Ectodermal cell (in vitro differentiated cells): ENCODE results near the gene C22orf42.
"Not testable (repeated sequence)": the region's sequence is repeated elsewhere in the genome, so short reads cannot be mapped to it uniquely, and the experiment has no call there.

ENCODE experiments used
- H3K27ac ChIP-seq: 2 replicates; pipeline ENCODE4 v1.7.0; 2013; ENCODE audit warnings: mild to moderate bottlenecking, low read depth, low read length; ENCODE audit not compliant: insufficient read depth, poor library complexity, severe bottlenecking
- H3K27me3 ChIP-seq: 2 replicates; pipeline ENCODE4 v1.7.0; 2013; ENCODE audit warnings: mild to moderate bottlenecking, low read length; ENCODE audit not compliant: insufficient read depth, control insufficient read depth, poor library complexity, severe bottlenecking
- H3K36me3 ChIP-seq: one replicate; pipeline ENCODE4 v1.7.0; 2013; ENCODE audit warnings: low read length; ENCODE audit not compliant: control insufficient read depth, insufficient read depth
- H3K4me1 ChIP-seq: one replicate; pipeline ENCODE4 v1.7.0; 2013; ENCODE audit warnings: low read length; ENCODE audit not compliant: control insufficient read depth, insufficient read depth
- H3K4me3 ChIP-seq: 2 replicates; pipeline ENCODE4 v1.7.0; 2013; ENCODE audit warnings: low read depth, low read length, control low read depth; ENCODE audit not compliant: insufficient read depth
- H3K9me3 ChIP-seq: 2 replicates; pipeline ENCODE4 v1.7.0; 2013; ENCODE audit warnings: mild to moderate bottlenecking, low read length, moderate library complexity; ENCODE audit not compliant: control insufficient read depth
- WGBS, 2 experiments: methylation state at CpG; one replicate each; pipeline ENCODE4 v1.1.7; 2013; ENCODE audit warnings: missing lambda C conversion rate in 2 of 2; 5-methylcytosine and 5-hydroxymethylcytosine counted together

C22orf42 gene

DNA sequence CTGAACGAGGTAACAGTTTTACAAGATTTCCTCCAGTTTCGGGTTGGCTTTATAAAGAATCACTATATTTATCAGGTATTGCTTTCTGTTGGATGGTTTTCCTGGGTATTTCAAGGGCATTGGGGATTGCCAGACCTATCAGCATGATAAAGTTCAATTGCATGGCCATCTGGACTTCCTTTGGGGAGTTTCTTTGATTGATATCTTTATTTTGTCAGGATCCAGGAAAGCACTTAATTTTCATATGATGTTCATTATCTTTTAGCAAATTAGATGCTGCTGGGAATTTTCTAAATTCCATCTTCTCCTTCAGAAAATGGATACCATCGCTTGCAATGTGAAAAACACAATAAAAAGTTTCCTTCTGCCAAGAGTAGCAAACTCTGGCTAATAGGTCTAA lies 24.5 kb upstream of the C22orf42 start:
- H3K27ac ChIP-seq: no peak overlapping the region
- H3K4me3 ChIP-seq: no peak overlapping the region
- H3K36me3 ChIP-seq: no peaks in the 10 kb centered on the region
- WGBS, 2 experiments: 85 to 100% methylated on average over 3 of the region's 3 CpGs
- H3K9me3 ChIP-seq: no peaks in the 10 kb centered on the region
- no peaks in the 10 kb centered on the region for H3K27me3 ChIP-seq
- no peaks in the 10 kb centered on the region for H3K4me1 ChIP-seq

DNA sequence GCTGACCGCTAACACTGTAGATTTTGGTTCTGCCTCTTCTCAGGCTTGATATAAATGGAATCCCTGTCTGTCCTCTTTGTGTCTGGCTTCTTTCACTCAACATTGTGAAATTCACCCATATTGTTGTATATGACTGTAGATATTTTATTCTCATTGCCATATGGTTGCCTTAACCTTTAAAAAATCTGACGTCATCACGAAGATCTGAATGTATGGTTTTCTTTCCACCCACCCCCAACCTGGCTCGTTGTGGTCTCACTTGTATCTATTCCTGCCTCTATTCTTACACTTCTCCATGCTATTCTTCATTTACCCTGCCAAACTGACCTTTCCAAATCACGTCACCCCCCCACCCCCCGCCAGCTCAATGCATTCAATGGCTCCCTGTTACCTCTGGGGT lies 21.9 kb upstream of the C22orf42 start:
- no peaks in the 10 kb centered on the region for H3K36me3 ChIP-seq
- no peak overlapping the region for H3K27ac ChIP-seq
- H3K4me1 ChIP-seq: no peaks in the 10 kb centered on the region
- no peaks in the 10 kb centered on the region for H3K9me3 ChIP-seq
- no peak overlapping the region for H3K4me3 ChIP-seq
- 92% methylated on average over 5 of the region's 6 CpGs for WGBS, 2 experiments
- peaks cover 25% of the 10 kb centered on the region for H3K27me3 ChIP-seq

DNA sequence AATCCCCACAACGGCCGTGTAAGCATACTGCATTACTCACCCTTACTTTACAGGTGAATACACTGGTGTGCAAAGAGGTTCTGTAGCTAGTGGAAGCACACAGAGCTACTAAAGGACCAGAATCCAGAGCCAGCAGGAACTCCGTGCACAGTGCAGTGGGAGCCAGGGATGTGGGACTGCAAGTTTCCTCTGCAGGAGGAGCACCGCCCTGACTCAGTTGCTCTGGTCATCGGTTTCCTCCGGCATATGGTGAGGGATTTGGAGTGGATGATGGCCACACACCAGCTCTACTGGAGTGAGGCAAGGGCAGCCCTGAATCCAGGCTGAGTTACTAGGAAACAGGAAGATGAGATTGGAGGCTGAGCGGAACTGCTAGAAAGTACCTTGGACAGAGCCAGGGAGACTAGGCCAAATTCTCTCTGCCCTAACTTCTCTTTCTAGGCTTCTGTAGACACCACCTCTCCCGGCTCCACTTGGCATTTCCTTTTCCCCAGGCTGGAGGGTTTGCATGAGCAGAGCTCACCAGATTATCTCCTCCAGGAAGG lies 18.2 kb upstream of the C22orf42 start:
- no peak overlapping the region for H3K27ac ChIP-seq
- no peaks in the 10 kb centered on the region for H3K36me3 ChIP-seq
- WGBS, 2 experiments: 89 to 92% methylated on average over 8 of the region's 8 CpGs
- no peaks in the 10 kb centered on the region for H3K9me3 ChIP-seq
- H3K4me1 ChIP-seq: no peaks in the 10 kb centered on the region
- peaks cover 41% of the 10 kb centered on the region for H3K27me3 ChIP-seq
- H3K4me3 ChIP-seq: no peak overlapping the region

DNA sequence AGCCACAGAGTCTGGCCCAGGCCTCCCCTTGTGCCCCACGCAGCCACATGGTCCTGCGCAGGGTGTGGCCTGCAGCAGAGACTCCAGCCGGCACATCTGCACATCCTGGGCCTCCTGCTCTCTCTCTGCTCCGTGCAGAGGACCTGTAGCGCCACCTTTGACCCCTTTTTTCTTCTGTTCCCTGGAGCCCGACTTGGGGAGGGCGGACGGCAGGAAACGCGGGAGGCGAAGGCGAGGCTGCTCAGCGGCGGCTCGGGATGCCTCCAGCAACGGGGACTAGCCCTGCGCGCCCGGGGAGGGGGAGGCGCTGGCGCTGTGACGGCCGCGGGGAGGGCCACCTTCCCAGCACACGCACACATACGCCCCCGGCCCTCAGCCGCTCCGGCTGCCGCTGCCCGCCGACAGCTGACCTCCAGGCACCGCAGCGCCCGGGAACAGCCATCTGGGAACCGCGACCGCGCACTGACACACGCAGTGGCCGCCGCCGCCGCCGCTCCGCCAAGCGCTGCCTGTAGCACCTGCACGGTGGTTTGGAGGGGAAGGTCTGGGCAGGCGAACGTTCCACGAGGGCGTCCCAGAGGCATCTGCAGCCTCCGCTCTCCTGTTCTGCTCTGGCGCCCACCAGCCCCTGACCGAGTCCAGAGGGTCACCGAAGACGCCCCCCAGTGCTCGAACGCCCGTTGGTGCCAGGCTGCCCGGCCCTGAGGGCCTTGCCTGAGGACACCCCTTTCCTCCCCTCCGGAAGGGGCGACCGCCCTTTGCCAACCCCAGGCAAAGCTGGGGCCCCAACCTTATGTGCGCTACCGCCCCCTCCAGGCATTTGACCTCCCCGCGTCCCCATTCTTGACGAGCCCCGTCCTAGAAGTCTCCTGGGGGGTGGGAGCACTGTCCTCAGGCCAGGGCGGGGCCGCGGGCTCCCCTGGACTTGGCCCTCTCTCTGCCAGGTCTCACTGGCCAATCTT lies 16.9 kb upstream of the C22orf42 start:
- Histone ChIP-seq H3K4me3 (peak overlapping the region; percentile 27), H3K27ac (no peak overlapping the region), H3K4me1 (no peaks in the 10 kb centered on the region), H3K36me3 (no peaks in the 10 kb centered on the region), H3K9me3 (no peaks in the 10 kb centered on the region), H3K27me3 (peaks cover 41% of the 10 kb centered on the region)
- 6 to 7% methylated on average over 73 of the region's 73 CpGs for WGBS, 2 experiments

DNA sequence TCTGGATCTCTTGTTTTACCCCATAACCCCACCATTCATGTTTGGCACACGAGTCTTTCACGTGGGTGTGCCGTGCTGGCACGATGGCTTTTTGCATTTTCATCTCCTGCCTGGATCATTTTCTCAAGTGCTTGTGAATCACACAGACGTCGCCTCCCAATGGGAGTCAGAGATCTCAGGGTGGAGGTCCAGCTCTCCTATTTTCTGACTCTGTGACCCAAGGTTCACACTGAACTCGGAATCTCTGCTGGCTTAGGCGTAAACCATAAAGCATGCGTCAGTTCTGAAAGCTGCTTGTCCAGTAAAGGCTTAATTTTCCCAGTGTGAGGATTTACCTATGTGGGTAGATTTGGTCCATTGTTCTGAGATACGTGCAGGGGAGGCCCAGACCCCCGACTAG lies 16.0 kb upstream of the C22orf42 start:
- no peak overlapping the region for H3K27ac ChIP-seq
- no peaks in the 10 kb centered on the region for H3K4me1 ChIP-seq
- 90 to 93% methylated on average over 11 of the region's 11 CpGs for WGBS, 2 experiments
- H3K27me3 ChIP-seq: peaks cover 41% of the 10 kb centered on the region
- no peaks in the 10 kb centered on the region for H3K36me3 ChIP-seq
- no peaks in the 10 kb centered on the region for H3K9me3 ChIP-seq
- H3K4me3 ChIP-seq: no peak overlapping the region

DNA sequence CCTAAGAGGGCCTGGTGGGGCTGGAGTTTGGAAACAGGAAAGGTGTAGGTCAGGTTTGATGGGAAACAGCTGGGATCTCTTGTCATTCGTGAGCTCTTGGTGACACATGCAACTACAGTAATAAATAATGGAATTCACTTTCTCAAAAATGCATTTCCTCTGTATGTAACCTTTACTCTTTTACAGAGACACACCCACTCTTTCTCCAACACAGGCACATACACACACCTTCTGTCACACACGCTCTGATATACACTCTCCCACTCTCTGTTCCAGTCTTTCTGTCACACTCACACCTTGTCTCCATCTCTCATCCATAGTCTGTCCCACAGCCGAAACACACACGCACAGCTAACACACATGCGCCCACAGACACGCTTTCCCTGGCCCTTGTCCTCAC lies 6.6 kb upstream of the C22orf42 start:
- Histone ChIP-seq H3K27ac (no peak overlapping the region), H3K36me3 (no peaks in the 10 kb centered on the region), H3K9me3 (no peaks in the 10 kb centered on the region), H3K4me1 (no peaks in the 10 kb centered on the region), H3K4me3 (no peak overlapping the region), H3K27me3 (no peaks in the 10 kb centered on the region)
- 85 to 90% methylated on average over 6 of the region's 6 CpGs for WGBS, 2 experiments

DNA sequence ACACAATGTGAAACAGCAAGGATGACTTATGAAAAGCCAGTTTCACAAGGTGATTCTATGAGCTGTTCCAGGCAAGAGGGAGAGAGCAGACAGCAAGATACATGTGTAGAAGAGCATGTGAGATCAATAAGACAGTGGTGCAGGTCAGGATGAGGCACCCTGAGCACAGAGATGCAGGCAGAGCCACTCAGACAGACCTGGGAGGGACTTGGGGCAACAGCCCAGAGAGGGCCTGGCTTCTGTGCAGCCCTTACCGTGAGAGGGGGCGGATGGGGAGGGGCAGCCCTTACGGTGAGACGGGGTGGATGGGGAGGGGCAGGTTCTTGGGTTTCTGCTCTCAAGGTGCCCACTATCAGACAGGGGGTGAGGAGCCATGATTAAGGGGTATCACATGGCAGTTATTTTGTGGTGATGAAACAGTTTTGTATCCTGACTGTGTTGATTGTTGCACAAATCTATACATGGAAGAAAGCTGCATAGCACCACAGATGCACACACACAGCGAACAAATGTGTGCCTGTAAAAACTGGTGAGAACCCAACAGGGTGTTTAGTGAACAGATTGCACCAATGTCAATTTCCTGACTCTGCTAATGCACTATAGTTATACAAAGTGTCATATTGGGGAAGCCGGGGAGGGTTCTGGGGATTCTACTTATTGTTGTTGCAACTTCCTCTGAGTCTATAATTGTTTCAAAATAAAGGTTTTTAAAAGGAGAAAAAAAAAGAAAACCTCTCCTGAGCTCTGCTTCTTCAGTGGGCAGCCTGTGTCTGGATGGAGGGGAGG lies 5.2 kb upstream of the C22orf42 start:
- H3K27me3 ChIP-seq: no peaks in the 10 kb centered on the region
- no peak overlapping the region for H3K27ac ChIP-seq
- no peaks in the 10 kb centered on the region for H3K36me3 ChIP-seq
- H3K4me3 ChIP-seq: no peak overlapping the region
- no peaks in the 10 kb centered on the region for H3K9me3 ChIP-seq
- WGBS, 2 experiments: 65 to 72% methylated on average over 6 of the region's 6 CpGs
- no peaks in the 10 kb centered on the region for H3K4me1 ChIP-seq

DNA sequence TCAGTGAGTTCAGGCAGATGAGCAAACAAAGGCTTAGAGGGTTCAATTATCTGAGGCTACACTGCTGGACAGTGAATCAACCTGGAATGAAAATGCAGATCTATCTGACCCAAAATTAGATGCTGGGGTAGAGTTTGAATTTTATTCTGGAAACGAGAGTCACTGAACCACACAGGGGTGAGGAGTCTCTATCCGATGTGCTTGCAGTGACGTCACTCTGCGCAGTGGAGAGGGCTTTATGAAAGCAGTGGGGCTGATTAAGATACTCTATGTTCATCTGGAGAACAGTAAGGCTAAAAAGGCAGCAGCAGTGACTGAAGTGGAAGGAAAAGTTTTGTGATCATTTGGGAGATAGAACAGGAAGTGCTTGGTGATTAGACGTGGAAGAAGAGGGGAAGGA lies 1.3 kb upstream of the C22orf42 start:
- not testable (repeated sequence) for H3K27ac ChIP-seq, H3K36me3 ChIP-seq, H3K27me3 ChIP-seq, H3K4me3 ChIP-seq, H3K9me3 ChIP-seq, H3K4me1 ChIP-seq
- WGBS, 2 experiments: 86 to 94% methylated on average over 5 of the region's 5 CpGs

DNA sequence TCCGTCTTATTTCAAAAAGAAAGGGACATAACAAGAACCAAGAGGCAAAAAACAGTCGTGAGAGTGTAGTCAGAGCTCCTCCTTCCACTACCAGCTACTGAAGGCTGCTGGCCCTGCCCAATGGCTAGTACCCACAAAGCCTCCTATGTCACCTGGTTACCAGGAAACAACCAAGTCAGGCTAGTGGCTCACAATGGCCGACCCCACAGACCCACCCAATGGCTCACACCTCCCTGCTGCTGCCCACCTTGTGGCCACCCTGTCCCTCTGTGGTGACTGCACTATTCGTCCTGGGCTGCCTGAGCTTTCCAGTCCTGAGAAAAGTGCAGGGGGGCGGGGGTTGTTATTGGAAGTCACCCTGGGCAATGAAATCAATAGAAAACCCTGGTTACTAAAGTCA lies 1.5 kb downstream of the C22orf42 start:
- WGBS, 2 experiments: 91 to 96% methylated on average over 2 to 3 of the region's 5 CpGs
- not testable (repeated sequence) for H3K36me3 ChIP-seq, H3K4me3 ChIP-seq, H3K4me1 ChIP-seq, H3K9me3 ChIP-seq, H3K27ac ChIP-seq, H3K27me3 ChIP-seq

DNA sequence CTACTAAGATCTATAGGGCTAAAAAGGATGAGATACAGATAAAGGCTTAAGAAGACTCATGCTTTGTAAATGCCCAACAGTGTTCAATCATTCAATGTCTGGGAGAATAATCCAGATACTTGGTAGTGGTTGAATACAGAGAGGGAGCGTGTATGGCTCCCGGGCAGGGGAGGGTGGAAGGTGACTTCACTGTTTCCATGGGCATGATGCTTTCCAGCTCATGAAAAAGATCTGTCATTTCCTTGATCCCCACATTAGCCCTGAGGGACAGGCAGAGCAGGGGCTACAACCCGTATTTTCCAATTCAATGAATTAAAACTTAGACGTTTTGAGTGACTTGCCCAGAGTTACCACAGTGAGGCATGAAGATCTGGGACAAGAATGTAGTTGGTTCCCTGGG lies 4.4 kb downstream of the C22orf42 start:
- not testable (repeated sequence) for H3K4me1 ChIP-seq, H3K36me3 ChIP-seq, H3K27ac ChIP-seq, H3K27me3 ChIP-seq, H3K9me3 ChIP-seq, H3K4me3 ChIP-seq
- WGBS, 2 experiments: 85 to 89% methylated on average over 4 of the region's 4 CpGs
